Ishikawa (cell line): Measurements from ENCODE around the gene KCNN4.

Source experiments
- FOXM1 ChIP-seq: IDR thresholded peaks from 2 replicates; pipeline ENCODE4 v1.6.1; 2012; ENCODE audit warnings: low read depth, borderline replicate concordance
- MAX ChIP-seq: IDR thresholded peaks from 2 replicates; pipeline ENCODE4 v1.6.1; 2012
- NFIC ChIP-seq: IDR thresholded peaks from 2 replicates; pipeline ENCODE4 v1.6.1; 2012
- TCF12 ChIP-seq: IDR thresholded peaks from 2 replicates; pipeline ENCODE4 v1.6.1; 2012; ENCODE audit warnings: low read depth
- USF1 ChIP-seq: IDR thresholded peaks from 2 replicates; pipeline ENCODE4 v1.6.1; 2012

- TF ChIP-seq NFIC (no peak), FOXM1 (no peak), USF1 (no peak), MAX (no peak), TCF12 (no peak)
Observed at GRCh38 chr19:43751466-43752220, 29.1 kb downstream of the KCNN4 start.
